BJ (cell line): ENCODE measurements around the gene CDCP1. TPM values are rescaled to one million over a fixed set of nuclear protein-coding genes. Genes with fewer than 3 reads are reported as not detected.

Source experiments
- CTCF ChIA-PET: fragments of 350-600 bp; formaldehyde crosslinking; extraction: SDS; loops from one replicate; lab custom pipeline; 2021; ENCODE audit warnings: antibody characterized with exemption, inconsistent platforms; lab: Yijun Ruan, JAX
- POLR2A ChIA-PET: fragments of 300-600 bp; sonication (Branson Sonifier 250); formaldehyde crosslinking; extraction: SDS; loops from one replicate; lab custom pipeline; 2021; ENCODE audit warnings: antibody characterized with exemption; lab: Charles Lee
- DNase-seq: peaks from one replicate; pipeline ENCODE4 v3.0.0-alpha.2; 2011; ENCODE audit warnings: low read depth
- H3K27me3 ChIP-seq: 2 replicates; pipeline ENCODE4 v1.6.0; 2011; ENCODE audit warnings: low read length; ENCODE audit not compliant: control insufficient read depth, insufficient read depth
- H3K36me3 ChIP-seq: 2 replicates; pipeline ENCODE4 v1.5.1; 2011; ENCODE audit warnings: low read length; ENCODE audit not compliant: control insufficient read depth, insufficient read depth
- H3K4me3 ChIP-seq: 2 replicates; pipeline ENCODE4 v1.5.1; 2011; ENCODE audit warnings: low read depth, mild to moderate bottlenecking, control low read depth, low read length
- CTCF ChIP-seq: IDR thresholded peaks from 2 replicates; pipeline ENCODE4 v1.5.1; 2011; ENCODE audit warnings: low read depth, mild to moderate bottlenecking, control low read depth, inconsistent platforms, low read length, moderate library complexity; ENCODE audit not compliant: insufficient read depth
- polyA plus RNA-seq: library from polyadenylated mRNA; depleted of rRNA; stranded (reverse); fragments of >200 nt; gene quantifications from 2 replicates; pipeline ENCODE4 v1.2.3, GENCODE V29; 2011

CDCP1 gene
- polyA plus RNA-seq, 1 experiment: 1.3 TPM

- TF ChIP-seq CTCF: no peak
- Histone ChIP-seq H3K36me3 (no peaks in the 10 kb centered on the region), H3K27me3 (no peaks in the 10 kb centered on the region), H3K4me3 (no peak overlapping the region)
- no peak for DNase-seq
- POLR2A ChIA-PET: no interaction called here
- CTCF ChIA-PET: interaction anchor here (0.6 to 1.6 kb wide), 6 partner anchors 9 to 199 kb away, joined by 3 to 6 read pairs (median 4); no protein-coding TSS in a partner anchor
Observed at GRCh38 chr3:45153658-45154437, 7.7 kb upstream of the CDCP1 start.

- H3K4me3 ChIP-seq: no peak overlapping the region
- H3K27me3 ChIP-seq: no peaks in the 10 kb centered on the region
- H3K36me3 ChIP-seq: no peaks in the 10 kb centered on the region
- no peak for DNase-seq
- ChIA-PET POLR2A (no interaction called here), CTCF (no interaction called here)
- TF ChIP-seq CTCF: no peak
Observed at GRCh38 chr3:45152307-45152706, 6.1 kb upstream of the CDCP1 start.

GRCh38 chr3:45151100-45151499 is 4.9 kb upstream of the CDCP1 start:
- ChIA-PET CTCF (no interaction called here), POLR2A (no interaction called here)
- DNase-seq: no peak
- peaks cover 3% of the 10 kb centered on the region; the same call in 1 of the 2 replicates for H3K27me3 ChIP-seq
- H3K36me3 ChIP-seq: no peaks in the 10 kb centered on the region
- no peak for TF ChIP-seq CTCF
- H3K4me3 ChIP-seq: no peak overlapping the region

GRCh38 chr3:45148921-45149320 is 2.7 kb upstream of the CDCP1 start:
- DNase-seq: no peak
- no peaks in the 10 kb centered on the region for H3K36me3 ChIP-seq
- H3K4me3 ChIP-seq: no peak overlapping the region
- ChIA-PET CTCF (interaction anchor here (0.8 kb wide), 1 partner anchor 63 kb away, joined by 3 read pairs; no protein-coding TSS in a partner anchor), POLR2A (no interaction called here)
- H3K27me3 ChIP-seq: peaks cover 3% of the 10 kb centered on the region; the same call in 1 of the 2 replicates
- TF ChIP-seq CTCF: no peak

GRCh38 chr3:45145223-45145622 is 955 bp downstream of the CDCP1 start:
- peaks cover 3% of the 10 kb centered on the region; the same call in 1 of the 2 replicates for H3K27me3 ChIP-seq
- ChIA-PET POLR2A (no interaction called here), CTCF (interaction anchor here (1.3 to 1.9 kb wide), 2 partner anchors 16 to 65 kb away, joined by 4 to 7 read pairs; no protein-coding TSS in a partner anchor)
- peak overlapping the region; percentile 46 for H3K4me3 ChIP-seq
- no peaks in the 10 kb centered on the region for H3K36me3 ChIP-seq
- DNase-seq: no peak
- TF ChIP-seq CTCF: no peak
